ENCODE results near the gene ZNF180.
A peak's percentile ranks its signal among the peaks of the same experiment; 100 is the strongest.

DNA sequence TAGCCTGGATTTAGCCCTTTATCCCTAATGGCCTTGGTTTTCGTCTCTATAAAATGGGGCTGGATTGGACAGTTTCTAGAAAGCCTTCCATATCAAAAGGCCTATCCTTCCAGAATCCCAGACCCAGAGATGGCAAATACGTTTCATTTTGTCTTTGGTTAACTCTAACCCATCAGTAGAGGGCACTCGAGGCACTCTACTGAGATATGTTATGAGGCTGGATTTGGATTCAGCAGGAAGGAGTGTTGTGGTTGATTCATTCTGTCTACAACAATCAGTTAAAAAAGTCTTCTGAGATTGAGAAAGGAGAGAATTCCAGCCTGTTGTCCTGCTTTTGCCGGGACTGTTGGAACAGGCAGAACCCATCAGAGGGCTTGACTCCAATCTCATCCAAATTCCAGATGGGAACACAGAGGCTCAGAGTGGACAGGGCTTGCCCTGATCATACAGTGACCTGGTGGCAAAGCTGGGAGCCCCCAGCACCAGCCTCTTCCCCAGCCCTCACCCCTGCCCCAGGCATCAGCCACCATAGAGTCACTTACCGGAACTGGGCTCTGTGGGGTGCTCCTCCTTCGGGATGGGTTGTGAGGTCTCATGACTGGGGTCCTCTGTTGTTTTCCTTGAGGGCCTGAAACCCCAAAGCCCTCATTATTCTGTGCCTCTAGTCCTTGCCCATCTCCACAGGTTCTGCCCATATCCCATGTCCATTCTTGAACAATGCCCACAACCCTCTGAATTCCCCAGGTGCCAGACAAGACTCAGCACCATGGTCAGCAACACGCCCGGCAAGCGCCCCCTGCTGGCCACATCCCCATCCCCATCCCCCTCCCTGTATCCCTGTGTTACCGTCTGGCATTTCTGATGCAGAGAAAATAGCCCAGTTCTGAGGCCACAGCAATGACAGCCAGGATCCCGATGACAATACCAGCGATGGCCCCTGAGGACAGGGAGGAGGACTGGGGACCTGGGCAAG, 12.3 kb upstream of the ZNF180 start:
- TF ChIP-seq, protein P1, sequence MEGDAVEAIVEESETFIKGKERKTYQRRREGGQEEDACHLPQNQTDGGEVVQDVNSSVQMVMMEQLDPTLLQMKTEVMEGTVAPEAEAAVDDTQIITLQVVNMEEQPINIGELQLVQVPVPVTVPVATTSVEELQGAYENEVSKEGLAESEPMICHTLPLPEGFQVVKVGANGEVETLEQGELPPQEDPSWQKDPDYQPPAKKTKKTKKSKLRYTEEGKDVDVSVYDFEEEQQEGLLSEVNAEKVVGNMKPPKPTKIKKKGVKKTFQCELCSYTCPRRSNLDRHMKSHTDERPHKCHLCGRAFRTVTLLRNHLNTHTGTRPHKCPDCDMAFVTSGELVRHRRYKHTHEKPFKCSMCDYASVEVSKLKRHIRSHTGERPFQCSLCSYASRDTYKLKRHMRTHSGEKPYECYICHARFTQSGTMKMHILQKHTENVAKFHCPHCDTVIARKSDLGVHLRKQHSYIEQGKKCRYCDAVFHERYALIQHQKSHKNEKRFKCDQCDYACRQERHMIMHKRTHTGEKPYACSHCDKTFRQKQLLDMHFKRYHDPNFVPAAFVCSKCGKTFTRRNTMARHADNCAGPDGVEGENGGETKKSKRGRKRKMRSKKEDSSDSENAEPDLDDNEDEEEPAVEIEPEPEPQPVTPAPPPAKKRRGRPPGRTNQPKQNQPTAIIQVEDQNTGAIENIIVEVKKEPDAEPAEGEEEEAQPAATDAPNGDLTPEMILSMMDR (conservative IDR thresholded peaks at IDR 0.05; ENCODE audit: low read depth in 2 of 2): peak; percentile 87
- TF ChIP-seq, protein P2, sequence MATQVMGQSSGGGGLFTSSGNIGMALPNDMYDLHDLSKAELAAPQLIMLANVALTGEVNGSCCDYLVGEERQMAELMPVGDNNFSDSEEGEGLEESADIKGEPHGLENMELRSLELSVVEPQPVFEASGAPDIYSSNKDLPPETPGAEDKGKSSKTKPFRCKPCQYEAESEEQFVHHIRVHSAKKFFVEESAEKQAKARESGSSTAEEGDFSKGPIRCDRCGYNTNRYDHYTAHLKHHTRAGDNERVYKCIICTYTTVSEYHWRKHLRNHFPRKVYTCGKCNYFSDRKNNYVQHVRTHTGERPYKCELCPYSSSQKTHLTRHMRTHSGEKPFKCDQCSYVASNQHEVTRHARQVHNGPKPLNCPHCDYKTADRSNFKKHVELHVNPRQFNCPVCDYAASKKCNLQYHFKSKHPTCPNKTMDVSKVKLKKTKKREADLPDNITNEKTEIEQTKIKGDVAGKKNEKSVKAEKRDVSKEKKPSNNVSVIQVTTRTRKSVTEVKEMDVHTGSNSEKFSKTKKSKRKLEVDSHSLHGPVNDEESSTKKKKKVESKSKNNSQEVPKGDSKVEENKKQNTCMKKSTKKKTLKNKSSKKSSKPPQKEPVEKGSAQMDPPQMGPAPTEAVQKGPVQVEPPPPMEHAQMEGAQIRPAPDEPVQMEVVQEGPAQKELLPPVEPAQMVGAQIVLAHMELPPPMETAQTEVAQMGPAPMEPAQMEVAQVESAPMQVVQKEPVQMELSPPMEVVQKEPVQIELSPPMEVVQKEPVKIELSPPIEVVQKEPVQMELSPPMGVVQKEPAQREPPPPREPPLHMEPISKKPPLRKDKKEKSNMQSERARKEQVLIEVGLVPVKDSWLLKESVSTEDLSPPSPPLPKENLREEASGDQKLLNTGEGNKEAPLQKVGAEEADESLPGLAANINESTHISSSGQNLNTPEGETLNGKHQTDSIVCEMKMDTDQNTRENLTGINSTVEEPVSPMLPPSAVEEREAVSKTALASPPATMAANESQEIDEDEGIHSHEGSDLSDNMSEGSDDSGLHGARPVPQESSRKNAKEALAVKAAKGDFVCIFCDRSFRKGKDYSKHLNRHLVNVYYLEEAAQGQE (IDR thresholded peaks at IDR 0.05; ENCODE audit: unreplicated experiment): peak; percentile 95
- TF ChIP-seq EZH2 (IDR thresholded peaks at IDR 0.05; ENCODE audit: low read depth, unreplicated experiment) (no peak), EZH2phosphoT487 (IDR thresholded peaks at IDR 0.05; ENCODE audit: unreplicated experiment) (no peak), POLR2AphosphoS5 (IDR thresholded peaks at IDR 0.05; ENCODE audit: low read depth) (no peak), NANOG (IDR thresholded peaks at IDR 0.05; ENCODE audit: borderline replicate concordance) (no peak)
- TF ChIP-seq, protein P3, sequence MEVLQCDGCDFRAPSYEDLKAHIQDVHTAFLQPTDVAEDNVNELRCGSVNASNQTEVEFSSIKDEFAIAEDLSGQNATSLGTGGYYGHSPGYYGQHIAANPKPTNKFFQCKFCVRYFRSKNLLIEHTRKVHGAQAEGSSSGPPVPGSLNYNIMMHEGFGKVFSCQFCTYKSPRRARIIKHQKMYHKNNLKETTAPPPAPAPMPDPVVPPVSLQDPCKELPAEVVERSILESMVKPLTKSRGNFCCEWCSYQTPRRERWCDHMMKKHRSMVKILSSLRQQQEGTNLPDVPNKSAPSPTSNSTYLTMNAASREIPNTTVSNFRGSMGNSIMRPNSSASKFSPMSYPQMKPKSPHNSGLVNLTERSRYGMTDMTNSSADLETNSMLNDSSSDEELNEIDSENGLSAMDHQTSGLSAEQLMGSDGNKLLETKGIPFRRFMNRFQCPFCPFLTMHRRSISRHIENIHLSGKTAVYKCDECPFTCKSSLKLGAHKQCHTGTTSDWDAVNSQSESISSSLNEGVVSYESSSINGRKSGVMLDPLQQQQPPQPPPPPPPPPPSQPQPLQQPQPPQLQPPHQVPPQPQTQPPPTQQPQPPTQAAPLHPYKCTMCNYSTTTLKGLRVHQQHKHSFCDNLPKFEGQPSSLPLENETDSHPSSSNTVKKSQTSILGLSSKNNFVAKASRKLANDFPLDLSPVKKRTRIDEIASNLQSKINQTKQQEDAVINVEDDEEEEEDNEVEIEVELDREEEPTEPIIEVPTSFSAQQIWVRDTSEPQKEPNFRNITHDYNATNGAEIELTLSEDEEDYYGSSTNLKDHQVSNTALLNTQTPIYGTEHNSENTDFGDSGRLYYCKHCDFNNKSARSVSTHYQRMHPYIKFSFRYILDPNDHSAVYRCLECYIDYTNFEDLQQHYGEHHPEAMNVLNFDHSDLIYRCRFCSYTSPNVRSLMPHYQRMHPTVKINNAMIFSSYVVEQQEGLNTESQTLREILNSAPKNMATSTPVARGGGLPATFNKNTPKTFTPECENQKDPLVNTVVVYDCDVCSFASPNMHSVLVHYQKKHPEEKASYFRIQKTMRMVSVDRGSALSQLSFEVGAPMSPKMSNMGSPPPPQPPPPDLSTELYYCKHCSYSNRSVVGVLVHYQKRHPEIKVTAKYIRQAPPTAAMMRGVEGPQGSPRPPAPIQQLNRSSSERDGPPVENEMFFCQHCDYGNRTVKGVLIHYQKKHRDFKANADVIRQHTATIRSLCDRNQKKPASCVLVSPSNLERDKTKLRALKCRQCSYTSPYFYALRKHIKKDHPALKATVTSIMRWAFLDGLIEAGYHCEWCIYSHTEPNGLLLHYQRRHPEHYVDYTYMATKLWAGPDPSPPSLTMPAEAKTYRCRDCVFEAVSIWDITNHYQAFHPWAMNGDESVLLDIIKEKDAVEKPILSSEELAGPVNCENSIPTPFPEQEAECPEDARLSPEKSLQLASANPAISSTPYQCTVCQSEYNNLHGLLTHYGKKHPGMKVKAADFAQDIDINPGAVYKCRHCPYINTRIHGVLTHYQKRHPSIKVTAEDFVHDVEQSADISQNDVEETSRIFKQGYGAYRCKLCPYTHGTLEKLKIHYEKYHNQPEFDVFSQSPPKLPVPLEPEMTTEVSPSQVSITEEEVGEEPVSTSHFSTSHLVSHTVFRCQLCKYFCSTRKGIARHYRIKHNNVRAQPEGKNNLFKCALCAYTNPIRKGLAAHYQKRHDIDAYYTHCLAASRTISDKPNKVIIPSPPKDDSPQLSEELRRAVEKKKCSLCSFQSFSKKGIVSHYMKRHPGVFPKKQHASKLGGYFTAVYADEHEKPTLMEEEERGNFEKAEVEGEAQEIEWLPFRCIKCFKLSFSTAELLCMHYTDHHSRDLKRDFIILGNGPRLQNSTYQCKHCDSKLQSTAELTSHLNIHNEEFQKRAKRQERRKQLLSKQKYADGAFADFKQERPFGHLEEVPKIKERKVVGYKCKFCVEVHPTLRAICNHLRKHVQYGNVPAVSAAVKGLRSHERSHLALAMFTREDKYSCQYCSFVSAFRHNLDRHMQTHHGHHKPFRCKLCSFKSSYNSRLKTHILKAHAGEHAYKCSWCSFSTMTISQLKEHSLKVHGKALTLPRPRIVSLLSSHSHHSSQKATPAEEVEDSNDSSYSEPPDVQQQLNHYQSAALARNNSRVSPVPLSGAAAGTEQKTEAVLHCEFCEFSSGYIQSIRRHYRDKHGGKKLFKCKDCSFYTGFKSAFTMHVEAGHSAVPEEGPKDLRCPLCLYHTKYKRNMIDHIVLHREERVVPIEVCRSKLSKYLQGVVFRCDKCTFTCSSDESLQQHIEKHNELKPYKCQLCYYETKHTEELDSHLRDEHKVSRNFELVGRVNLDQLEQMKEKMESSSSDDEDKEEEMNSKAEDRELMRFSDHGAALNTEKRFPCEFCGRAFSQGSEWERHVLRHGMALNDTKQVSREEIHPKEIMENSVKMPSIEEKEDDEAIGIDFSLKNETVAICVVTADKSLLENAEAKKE (CRISPR knock-in tag; IDR thresholded peaks at IDR 0.05): no peak
- TF ChIP-seq, protein P4, sequence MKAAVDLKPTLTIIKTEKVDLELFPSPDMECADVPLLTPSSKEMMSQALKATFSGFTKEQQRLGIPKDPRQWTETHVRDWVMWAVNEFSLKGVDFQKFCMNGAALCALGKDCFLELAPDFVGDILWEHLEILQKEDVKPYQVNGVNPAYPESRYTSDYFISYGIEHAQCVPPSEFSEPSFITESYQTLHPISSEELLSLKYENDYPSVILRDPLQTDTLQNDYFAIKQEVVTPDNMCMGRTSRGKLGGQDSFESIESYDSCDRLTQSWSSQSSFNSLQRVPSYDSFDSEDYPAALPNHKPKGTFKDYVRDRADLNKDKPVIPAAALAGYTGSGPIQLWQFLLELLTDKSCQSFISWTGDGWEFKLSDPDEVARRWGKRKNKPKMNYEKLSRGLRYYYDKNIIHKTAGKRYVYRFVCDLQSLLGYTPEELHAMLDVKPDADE (IDR thresholded peaks at IDR 0.05): no peak

All from GM23338 (cell line).